Fibroblast of villous mesenchyme (primary cell): Measurements from ENCODE around the gene PCDHA13. TPM values are rescaled to one million over a fixed set of nuclear protein-coding genes. Genes with fewer than 3 reads are reported as not detected.

ENCODE experiments used
- DNase-seq: peaks from one replicate; pipeline ENCODE4 v3.0.0-alpha.2; 2010; ENCODE audit warnings: low read depth
- H3K4me3 ChIP-seq: 2 replicates; pipeline ENCODE4 v1.5.1; 2011; ENCODE audit warnings: low read depth, mild to moderate bottlenecking, low read length
- total RNA-seq: library from RNA; depleted of rRNA; stranded (reverse); fragments of >200 nt; gene quantifications from 2 replicates; pipeline ENCODE4 v1.2.3, GENCODE V29; 2012
- TF ChIP-seq, protein P1 (sequence below): IDR thresholded peaks from 2 replicates; pipeline ENCODE4 v1.5.1; 2012; ENCODE audit warnings: low read depth, mild to moderate bottlenecking, low read length; ENCODE audit not compliant: insufficient read depth

PCDHA13 gene
- total RNA-seq, 1 donor: under 0.01 TPM

GRCh38 chr5:140927228-140927573 is 45.3 kb downstream of the PCDHA13 start:
- DNase-seq: no peak
- TF ChIP-seq, protein P1, sequence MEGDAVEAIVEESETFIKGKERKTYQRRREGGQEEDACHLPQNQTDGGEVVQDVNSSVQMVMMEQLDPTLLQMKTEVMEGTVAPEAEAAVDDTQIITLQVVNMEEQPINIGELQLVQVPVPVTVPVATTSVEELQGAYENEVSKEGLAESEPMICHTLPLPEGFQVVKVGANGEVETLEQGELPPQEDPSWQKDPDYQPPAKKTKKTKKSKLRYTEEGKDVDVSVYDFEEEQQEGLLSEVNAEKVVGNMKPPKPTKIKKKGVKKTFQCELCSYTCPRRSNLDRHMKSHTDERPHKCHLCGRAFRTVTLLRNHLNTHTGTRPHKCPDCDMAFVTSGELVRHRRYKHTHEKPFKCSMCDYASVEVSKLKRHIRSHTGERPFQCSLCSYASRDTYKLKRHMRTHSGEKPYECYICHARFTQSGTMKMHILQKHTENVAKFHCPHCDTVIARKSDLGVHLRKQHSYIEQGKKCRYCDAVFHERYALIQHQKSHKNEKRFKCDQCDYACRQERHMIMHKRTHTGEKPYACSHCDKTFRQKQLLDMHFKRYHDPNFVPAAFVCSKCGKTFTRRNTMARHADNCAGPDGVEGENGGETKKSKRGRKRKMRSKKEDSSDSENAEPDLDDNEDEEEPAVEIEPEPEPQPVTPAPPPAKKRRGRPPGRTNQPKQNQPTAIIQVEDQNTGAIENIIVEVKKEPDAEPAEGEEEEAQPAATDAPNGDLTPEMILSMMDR: no peak
- H3K4me3 ChIP-seq: peak overlapping the region; percentile 46

Other genes with a start within 250 kb of the PCDHA13 start
- 0.97 and 2.2 TPM in 2 replicates for gene CD14, start 248.9 kb upstream of the PCDHA13 start, total RNA-seq
- gene TMCO6, start 242.7 kb upstream of the PCDHA13 start, total RNA-seq: 7.7 and 8.6 TPM in 2 replicates
- 36.7 and 39.7 TPM in 2 replicates for gene NDUFA2, start 234.5 kb upstream of the PCDHA13 start, total RNA-seq
- 65.6 and 71.2 TPM in 2 replicates for gene IK, start 234.3 kb upstream of the PCDHA13 start, total RNA-seq
- 30.9 and 41.5 TPM in 2 replicates for gene WDR55, start 217.2 kb upstream of the PCDHA13 start, total RNA-seq
- 0.32 TPM in 1 of 2 replicates, not detected in the other for gene DND1, start 208.5 kb upstream of the PCDHA13 start, total RNA-seq
- 52.2 and 56.4 TPM in 2 replicates for gene HARS1, start 190.8 kb upstream of the PCDHA13 start, total RNA-seq
- 29.6 and 32.0 TPM in 2 replicates for gene HARS2, start 190.7 kb upstream of the PCDHA13 start, total RNA-seq
- 35.1 and 47.1 TPM in 2 replicates for gene ZMAT2, start 181.7 kb upstream of the PCDHA13 start, total RNA-seq
- gene PCDHA1, start 96.0 kb upstream of the PCDHA13 start, total RNA-seq: under 0.01 TPM in 1 of 2 replicates, not detected in the other
- under 0.01 TPM in 2 replicates for gene PCDHA2, start 87.3 kb upstream of the PCDHA13 start, total RNA-seq
- gene PCDHA3, start 81.1 kb upstream of the PCDHA13 start, total RNA-seq: under 0.01 and 0.32 TPM in 2 replicates
- gene PCDHA4, start 75.1 kb upstream of the PCDHA13 start, total RNA-seq: 0.32 and 0.43 TPM in 2 replicates
- under 0.01 TPM in 2 replicates for gene PCDHA5, start 60.5 kb upstream of the PCDHA13 start, total RNA-seq
- gene PCDHA6, start 54.2 kb upstream of the PCDHA13 start, total RNA-seq: under 0.01 and 0.43 TPM in 2 replicates
- gene PCDHA7, start 47.9 kb upstream of the PCDHA13 start, total RNA-seq: 0.32 and 0.86 TPM in 2 replicates
- under 0.01 TPM in 2 replicates for gene PCDHA8, start 40.9 kb upstream of the PCDHA13 start, total RNA-seq
- gene PCDHA9, start 33.7 kb upstream of the PCDHA13 start, total RNA-seq: under 0.01 TPM in 2 replicates
- gene PCDHA10, start 26.2 kb upstream of the PCDHA13 start, total RNA-seq: under 0.01 TPM in 2 replicates
- under 0.01 TPM in 2 replicates for gene PCDHA11, start 13.2 kb upstream of the PCDHA13 start, total RNA-seq
- under 0.01 TPM in 2 replicates for gene PCDHA12, start 6.8 kb upstream of the PCDHA13 start, total RNA-seq
- gene PCDHAC1, start 44.2 kb downstream of the PCDHA13 start, total RNA-seq: under 0.01 TPM in 2 replicates
- gene PCDHAC2, start 84.4 kb downstream of the PCDHA13 start, total RNA-seq: under 0.01 TPM in 2 replicates
- not detected in 2 replicates for gene PCDHB1, start 169.2 kb downstream of the PCDHA13 start, total RNA-seq
- gene PCDHB2, start 212.5 kb downstream of the PCDHA13 start, total RNA-seq: under 0.01 and 0.32 TPM in 2 replicates
- 0.32 and 0.43 TPM in 2 replicates for gene PCDHB3, start 218.3 kb downstream of the PCDHA13 start, total RNA-seq
- under 0.01 TPM in 2 replicates for gene PCDHB4, start 239.7 kb downstream of the PCDHA13 start, total RNA-seq